Fibroblast of mammary gland (primary cell): Measurements from ENCODE around the gene MRGPRG.

Experiments
- DNase-seq: peaks from one replicate; pipeline ENCODE4 v3.0.0-alpha.2; 2010; ENCODE audit warnings: low read depth
- H3K4me3 ChIP-seq: 2 replicates; pipeline ENCODE4 v1.5.1; 2011; ENCODE audit warnings: low read depth, mild to moderate bottlenecking, low read length, moderate library complexity; ENCODE audit not compliant: control insufficient read depth
- TF ChIP-seq, protein P1 (sequence below): conservative IDR thresholded peaks from 2 replicates; pipeline ENCODE4 v1.5.1; 2011; ENCODE audit warnings: low read depth, low read length, inconsistent platforms; ENCODE audit not compliant: control insufficient read depth, insufficient read depth

The MRGPRG gene

DNA sequence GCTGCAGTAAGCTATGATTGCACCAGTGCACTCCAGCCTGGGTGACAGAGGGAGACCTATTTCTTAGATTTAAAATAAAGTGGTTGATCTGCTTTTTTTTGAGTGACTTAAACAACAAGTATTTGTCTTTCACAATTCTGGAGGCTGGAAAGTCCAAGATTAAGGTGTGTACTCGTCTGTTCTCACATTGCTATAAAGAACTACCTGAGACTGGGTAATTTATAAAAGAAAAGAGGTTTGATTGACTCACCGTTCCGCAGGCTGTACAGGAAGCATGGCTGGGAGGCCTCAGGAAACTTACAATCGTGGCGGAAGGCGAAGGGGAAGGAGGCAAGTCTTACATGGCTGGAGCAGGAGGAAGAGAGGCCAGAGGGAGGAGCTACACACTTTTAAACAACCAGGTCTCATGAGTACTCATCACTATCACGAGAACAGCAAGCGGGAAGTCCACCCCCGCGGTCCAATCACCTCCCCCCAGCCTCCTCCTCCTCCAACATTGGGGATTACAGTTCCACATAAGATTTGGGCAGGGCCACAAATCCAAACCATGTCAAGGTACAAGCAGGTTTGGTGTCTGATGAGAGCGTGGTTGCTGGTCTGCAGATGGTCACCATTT is 33.8 kb downstream of the MRGPRG start:
- no peak overlapping the region for H3K4me3 ChIP-seq
- DNase-seq: no peak
- TF ChIP-seq, protein P1, sequence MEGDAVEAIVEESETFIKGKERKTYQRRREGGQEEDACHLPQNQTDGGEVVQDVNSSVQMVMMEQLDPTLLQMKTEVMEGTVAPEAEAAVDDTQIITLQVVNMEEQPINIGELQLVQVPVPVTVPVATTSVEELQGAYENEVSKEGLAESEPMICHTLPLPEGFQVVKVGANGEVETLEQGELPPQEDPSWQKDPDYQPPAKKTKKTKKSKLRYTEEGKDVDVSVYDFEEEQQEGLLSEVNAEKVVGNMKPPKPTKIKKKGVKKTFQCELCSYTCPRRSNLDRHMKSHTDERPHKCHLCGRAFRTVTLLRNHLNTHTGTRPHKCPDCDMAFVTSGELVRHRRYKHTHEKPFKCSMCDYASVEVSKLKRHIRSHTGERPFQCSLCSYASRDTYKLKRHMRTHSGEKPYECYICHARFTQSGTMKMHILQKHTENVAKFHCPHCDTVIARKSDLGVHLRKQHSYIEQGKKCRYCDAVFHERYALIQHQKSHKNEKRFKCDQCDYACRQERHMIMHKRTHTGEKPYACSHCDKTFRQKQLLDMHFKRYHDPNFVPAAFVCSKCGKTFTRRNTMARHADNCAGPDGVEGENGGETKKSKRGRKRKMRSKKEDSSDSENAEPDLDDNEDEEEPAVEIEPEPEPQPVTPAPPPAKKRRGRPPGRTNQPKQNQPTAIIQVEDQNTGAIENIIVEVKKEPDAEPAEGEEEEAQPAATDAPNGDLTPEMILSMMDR: no peak

DNA sequence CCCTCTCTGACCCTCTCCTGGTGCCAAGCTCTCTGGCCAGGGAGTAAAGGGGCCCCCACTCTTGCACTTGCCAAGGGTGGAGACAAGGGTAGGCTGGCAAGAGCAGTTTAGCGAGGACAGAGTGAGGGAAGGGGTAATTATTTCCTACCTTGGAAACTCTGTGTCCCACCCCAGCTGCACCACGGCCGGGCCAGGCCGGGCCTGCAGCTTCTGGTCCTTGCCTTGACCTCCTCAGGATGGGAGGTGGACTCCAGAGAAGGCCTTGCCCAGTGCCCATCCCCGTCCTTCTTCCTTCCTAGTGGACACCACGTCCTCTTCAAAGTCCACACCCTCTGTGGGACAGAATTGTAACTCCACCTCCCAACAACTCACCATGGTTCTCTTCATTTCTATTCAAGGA is 35.1 kb downstream of the MRGPRG start:
- TF ChIP-seq, protein P1: no peak
- DNase-seq: no peak
- no peak overlapping the region for H3K4me3 ChIP-seq

DNA sequence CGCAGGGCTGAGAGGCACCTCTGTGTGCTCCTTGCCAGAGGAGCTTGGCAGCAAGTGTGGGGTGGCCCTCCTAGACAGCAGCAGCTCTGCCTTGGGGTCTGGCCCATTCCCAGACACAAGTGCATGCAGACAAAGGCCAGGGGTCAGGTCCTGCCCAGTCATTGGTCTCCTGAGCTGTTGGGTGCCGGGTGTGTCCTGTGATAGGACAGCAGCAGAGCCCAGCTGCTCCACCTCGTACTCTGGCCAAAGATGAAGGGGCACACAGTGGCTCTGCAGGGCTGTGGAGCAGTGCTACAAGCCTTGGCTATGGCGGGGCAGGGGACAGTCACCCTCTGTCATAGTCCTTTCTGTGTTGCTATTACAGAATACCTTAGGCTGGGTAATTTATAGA is 36.2 kb downstream of the MRGPRG start:
- H3K4me3 ChIP-seq: no peak overlapping the region
- TF ChIP-seq, protein P1: no peak
- DNase-seq: no peak

DNA sequence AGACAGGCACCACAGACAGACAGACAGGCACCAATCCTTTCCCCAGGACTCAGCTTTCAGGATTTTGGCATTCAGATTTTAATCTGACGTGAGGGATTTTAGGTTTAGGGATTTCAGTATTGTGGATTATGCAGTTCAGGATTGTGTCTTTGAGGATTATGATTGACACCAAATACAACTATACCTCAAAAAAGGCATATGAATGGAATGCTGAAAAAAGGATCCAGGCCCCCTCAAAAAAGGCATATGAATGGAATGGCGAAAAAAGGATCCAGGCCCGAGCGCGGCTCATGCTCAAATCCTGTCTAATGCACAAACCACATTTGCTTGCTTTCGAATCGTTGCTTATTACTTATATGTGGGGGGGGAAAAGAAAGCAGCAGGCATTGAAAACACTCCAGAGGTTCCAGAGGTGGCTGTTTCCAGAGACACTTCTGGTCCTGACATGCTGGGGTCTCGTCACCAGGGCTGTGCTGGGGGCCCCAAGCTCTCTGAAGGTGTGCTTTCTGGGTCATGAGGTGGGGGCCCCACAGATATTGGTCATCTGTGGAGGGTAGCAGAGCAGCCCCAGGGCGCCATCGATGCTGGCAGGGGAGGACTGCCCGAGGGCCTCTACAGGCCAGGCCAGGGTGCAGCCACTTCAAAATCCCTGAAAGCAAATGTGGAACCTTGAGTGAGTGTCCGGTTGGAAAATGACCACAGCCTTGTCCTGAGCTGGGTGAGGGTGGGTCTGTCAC is 36.7 kb downstream of the MRGPRG start:
- TF ChIP-seq, protein P1: no peak
- H3K4me3 ChIP-seq: no peak overlapping the region
- DNase-seq: no peak

DNA sequence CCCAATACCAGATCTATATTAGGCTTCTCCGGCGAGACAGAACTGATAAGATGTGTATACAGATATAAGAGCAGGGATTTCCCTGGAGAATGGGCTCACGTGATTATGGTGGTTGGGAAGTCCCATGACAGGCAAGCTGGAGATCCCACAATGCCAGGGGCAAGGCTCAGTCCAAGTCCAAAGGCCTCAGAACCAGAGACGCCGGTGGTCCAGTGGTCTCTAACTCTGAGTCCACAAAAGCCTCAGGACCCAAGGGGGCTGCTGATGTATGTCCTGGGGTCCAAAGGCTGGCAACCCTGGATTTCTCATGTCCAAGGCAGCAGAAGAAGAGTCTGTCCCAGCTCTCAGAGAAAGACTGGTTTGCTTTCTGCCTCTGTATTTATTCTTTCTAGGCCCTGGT is 37.7 kb downstream of the MRGPRG start:
- H3K4me3 ChIP-seq: no peak overlapping the region
- TF ChIP-seq, protein P1: no peak
- DNase-seq: no peak

DNA sequence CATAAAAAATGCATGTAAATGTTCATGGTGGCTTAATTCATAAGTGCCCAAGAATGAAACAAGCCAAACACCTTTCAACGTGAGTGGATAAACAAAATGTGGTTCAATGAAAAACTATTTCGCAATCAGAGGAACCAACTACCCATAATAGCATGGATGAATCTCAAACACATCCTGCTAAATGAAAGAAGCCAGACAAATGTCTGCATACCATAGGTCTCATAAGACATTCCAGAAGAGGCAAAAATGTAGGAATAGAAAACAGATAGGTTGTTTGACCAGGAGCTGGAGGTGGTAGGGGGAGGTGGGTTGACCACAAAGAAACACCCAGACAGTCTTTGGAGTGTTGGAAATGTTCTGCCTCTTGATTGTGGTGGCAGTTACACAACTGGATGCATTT is 40.3 kb downstream of the MRGPRG start:
- no peak for DNase-seq
- H3K4me3 ChIP-seq: no peak overlapping the region
- TF ChIP-seq, protein P1: no peak
